Skeletal muscle satellite cell (primary cell): ENCODE measurements around the gene ZNF835.

Source experiments
- H3K27me3 ChIP-seq: 2 replicates; pipeline ENCODE4 v1.7.0; 2013; ENCODE audit warnings: low read length; ENCODE audit not compliant: control insufficient read depth, insufficient read depth
- H3K36me3 ChIP-seq: 2 replicates; pipeline ENCODE4 v1.7.0; 2013; ENCODE audit warnings: mild to moderate bottlenecking, control low read depth, low read length; ENCODE audit not compliant: insufficient read depth
- H3K4me1 ChIP-seq: 2 replicates; pipeline ENCODE4 v1.7.0; 2013; ENCODE audit warnings: low read length; ENCODE audit not compliant: control insufficient read depth, insufficient read depth
- H3K4me2 ChIP-seq: 2 replicates; pipeline ENCODE4 v1.7.0; 2013; ENCODE audit warnings: mild to moderate bottlenecking, low read length
- H3K4me3 ChIP-seq: 2 replicates; pipeline ENCODE4 v1.7.0; 2013; ENCODE audit warnings: low read length
- H3K9ac ChIP-seq: 2 replicates; pipeline ENCODE4 v1.7.0; 2013; ENCODE audit warnings: mild to moderate bottlenecking, low read depth, low read length, moderate library complexity
- H3K9me3 ChIP-seq: replicated peaks from 2 replicates; pipeline ENCODE4 v1.7.0; 2013; ENCODE audit warnings: mild to moderate bottlenecking, control low read depth, low read length

The ZNF835 gene

DNA sequence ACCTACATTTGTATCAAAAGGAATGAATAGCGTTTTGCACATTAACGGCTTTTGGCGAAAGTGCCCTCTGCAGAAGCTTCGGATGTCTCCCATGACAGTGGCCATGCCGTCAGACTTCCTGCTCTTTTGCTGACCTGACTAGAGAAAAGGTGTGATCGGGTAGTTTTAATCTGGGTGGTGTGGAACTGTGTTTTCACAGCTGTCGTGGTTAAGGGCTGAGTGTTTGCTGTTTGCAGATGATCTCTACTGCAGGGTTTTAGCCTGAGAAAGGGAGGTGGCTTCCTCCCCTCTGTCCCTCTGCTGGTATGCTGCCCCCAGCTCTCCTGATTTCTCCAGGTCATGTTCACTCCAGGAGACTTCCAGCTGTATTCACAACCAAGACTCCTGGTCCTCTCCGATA is 54.0 kb downstream of the ZNF835 start:
- Histone ChIP-seq H3K4me1 (no peaks in the 10 kb centered on the region), H3K27me3 (no peaks in the 10 kb centered on the region), H3K4me2 (no peak overlapping the region), H3K36me3 (peaks cover 34% of the 10 kb centered on the region), H3K9me3 (peaks cover 11% of the 10 kb centered on the region), H3K9ac (no peak overlapping the region), H3K4me3 (no peak overlapping the region)

DNA sequence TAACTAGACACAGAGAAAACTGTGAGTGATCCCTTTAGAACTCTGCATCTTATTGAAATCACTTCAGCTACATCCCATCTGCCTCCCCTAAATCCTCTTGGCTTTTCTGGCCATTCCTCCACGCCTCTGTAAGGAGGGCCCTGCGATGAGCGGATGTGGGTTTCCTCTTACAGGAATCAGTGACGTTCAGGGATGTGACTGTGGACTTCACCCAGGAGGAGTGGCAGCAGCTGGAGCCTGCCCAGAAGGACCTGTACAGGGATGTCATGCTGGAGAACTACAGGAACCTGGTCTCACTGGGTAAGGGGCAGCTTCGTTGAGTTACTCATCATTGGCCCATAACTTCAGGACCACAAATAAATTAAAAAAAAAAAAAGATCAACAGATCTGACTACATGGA is 57.9 kb downstream of the ZNF835 start:
- no peaks in the 10 kb centered on the region for H3K4me1 ChIP-seq
- no peaks in the 10 kb centered on the region for H3K27me3 ChIP-seq
- H3K9me3 ChIP-seq = no peaks in the 10 kb centered on the region
- H3K4me3 ChIP-seq = no peak overlapping the region
- H3K36me3 ChIP-seq = peaks cover 20% of the 10 kb centered on the region
- no peak overlapping the region for H3K9ac ChIP-seq
- H3K4me2 ChIP-seq = no peak overlapping the region

DNA sequence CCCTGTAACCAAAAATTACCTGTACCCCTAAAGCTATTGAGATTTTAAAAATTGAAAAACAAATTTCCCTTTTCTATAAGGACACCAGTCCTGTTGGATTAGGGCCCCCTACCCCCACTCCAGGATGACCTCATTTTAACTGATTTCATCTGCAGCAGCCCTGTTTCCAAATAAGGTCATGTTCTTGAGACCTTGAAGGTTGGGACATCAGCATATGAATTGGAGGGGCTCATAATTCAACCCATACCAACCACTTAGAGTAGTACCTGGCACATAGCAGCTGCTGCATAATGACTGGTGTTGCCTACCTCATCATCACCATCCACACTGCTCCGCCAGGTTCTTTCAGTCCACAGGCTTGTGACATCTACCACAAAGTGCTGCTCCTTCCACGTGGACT is 58.8 kb downstream of the ZNF835 start:
- no peaks in the 10 kb centered on the region for H3K27me3 ChIP-seq
- peaks cover 3% of the 10 kb centered on the region for H3K9me3 ChIP-seq
- H3K4me3 ChIP-seq = no peak overlapping the region
- peaks cover 15% of the 10 kb centered on the region for H3K36me3 ChIP-seq
- no peak overlapping the region for H3K4me2 ChIP-seq
- no peaks in the 10 kb centered on the region for H3K4me1 ChIP-seq
- H3K9ac ChIP-seq = no peak overlapping the region
